Epithelial cell of esophagus (primary cell): Measurements from ENCODE around the gene MCCC2.
"Not testable (repeated sequence)": the region's sequence is repeated elsewhere in the genome, so short reads cannot be mapped to it uniquely, and the experiment has no call there.

Experiments used
- DNase-seq: peaks from one replicate; pipeline ENCODE4 v3.0.0; 2010; ENCODE audit warnings: low read depth
- H3K4me3 ChIP-seq: 2 replicates; pipeline ENCODE4 v1.5.1; 2011; ENCODE audit warnings: mild to moderate bottlenecking, low read length, control low read depth
- CTCF ChIP-seq: IDR thresholded peaks from 2 replicates; pipeline ENCODE4 v1.5.1; 2011; ENCODE audit warnings: low read depth, mild to moderate bottlenecking, low read length, control low read depth, inconsistent platforms; ENCODE audit not compliant: insufficient read depth; ENCODE audit errors: missing control alignments

The MCCC2 gene

DNA sequence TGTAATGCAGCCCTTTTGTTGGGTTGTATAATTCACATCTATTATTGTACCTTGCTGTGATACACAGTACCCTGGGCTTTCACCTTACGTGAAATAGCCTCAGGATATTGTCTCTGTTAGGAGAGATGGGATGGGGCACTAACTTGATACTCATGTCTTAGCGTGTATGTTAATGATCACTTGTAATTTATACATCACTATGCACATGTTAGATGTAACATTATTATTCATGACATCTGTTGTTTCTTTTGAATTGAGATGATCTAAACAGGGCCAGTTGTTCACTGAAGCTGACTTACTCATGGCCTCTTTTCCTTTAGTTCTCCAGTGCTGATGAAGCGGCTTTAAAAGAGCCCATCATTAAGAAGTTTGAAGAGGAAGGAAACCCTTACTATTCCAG, 65.2 kb downstream of the MCCC2 start:
- no peak for TF ChIP-seq CTCF
- no peak for DNase-seq
- H3K4me3 ChIP-seq: no peak overlapping the region

DNA sequence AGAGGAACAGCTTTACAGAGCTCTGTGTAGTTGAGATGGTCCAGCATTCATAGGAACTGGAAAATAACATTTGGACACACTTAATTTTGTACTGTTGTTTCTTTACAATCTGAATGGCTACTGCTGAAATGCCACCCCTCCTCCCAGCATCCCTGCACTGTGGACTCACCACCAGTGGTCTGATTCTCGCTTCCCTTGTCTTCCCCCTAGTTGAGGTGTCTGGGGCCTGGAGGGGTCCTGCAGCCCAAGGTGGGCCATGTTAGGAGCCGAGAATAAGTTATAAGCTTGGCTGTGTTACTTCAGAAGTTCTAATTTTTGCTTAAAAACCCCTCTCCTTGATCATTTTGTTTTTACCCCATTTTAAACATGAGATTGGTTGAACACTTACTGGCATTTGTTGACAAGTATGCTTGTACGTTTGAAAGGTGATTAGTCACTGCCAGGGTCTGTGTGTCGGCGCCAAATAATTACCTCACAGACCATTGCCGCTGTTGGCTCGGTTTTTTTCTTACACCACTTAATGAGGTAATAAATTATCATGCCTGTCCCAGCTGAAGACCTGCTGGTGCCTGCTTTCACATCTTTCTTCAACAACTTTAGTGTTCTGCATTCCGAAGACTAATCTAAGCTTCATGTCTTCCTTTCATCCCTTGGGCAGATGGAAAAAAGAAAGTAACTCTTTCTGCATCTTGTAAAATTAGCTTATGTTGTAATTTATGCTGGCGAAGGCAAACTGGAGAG, 65.8 kb downstream of the MCCC2 start:
- DNase-seq: peak; percentile 40
- H3K4me3 ChIP-seq: no peak overlapping the region
- TF ChIP-seq CTCF: no peak

DNA sequence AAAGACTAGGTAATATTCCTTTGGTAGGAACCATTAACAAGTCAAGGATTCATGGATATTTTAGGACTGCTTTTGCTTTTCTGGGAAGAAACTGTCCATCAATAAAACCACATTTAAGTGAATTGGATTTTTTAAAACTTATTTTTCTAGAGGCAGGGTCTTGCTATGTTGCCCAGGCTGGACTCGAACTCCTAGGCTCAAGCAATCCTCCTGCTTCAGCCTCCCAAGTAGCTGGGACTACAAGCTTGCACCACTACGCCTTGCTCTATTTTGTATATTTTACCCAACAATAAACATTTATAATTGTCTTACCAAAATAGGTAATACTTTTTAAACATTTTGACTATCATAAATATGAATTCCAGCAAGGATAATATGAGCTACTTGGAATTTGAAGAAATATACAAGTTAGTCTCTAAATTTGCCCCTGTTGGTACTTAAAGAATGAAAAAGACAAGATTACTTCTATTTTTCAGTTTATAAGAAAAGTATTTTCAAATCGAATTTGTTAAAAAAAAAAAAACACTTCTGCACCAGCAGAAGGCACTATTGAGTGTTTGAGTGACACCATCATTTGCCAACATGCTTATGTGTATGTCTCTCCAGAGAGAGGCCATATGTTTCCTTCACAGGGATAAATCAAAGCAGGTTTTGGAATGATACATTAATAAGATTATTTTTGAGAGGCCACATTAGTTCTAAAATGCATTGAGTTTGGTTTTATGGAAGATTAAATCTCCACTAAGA, 71.9 kb downstream of the MCCC2 start:
- TF ChIP-seq CTCF: peak; percentile 18
- DNase-seq: peak; percentile 20
- no peak overlapping the region for H3K4me3 ChIP-seq

DNA sequence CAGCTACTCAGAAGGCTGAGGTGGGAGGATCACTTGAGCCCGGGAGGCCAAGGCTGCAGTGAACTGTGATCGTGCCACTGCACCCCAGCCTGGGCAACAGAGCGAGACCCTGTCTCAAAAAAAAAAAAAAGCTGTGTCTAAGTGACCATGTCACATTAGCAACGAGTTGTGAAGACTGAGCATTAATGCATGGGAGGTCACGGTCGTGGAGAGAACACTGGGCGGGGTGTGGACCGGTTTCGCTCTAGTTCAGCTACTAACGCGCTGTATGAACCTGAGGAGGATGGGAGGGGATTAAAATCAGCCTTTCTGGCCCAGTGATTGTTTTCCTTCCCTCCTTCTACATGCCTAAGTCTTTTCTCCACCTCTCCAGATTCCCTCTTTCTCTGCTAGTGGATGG, 75.2 kb downstream of the MCCC2 start:
- H3K4me3 ChIP-seq: no peak overlapping the region
- TF ChIP-seq CTCF: no peak
- DNase-seq: no peak

GRCh38 chr5:71663191-71663969, 76.2 kb downstream of the MCCC2 start:
- TF ChIP-seq CTCF: no peak
- DNase-seq: no peak
- no peak overlapping the region for H3K4me3 ChIP-seq

DNA sequence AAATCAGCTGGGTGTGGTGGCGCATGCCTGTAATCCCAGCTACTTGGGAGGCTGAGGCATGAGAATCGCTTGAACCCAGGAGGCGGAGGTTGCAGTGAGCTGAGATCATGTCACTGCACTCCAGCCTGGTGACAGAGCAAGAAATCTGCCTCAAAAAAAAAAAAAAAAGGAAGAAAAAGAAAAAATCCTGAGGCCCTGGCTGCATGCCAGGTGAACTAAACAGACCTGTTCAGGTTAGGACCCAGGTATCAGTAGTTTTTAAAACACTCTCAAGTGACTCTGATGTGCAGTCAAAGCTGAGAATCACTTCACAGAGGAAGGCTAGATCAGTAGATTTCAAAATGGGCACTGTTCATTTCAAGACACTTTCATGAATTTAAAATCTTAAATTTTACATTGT, 77.5 kb downstream of the MCCC2 start:
- not testable (repeated sequence) for H3K4me3 ChIP-seq, DNase-seq

- no peak for TF ChIP-seq CTCF
- no peak overlapping the region for H3K4me3 ChIP-seq
- DNase-seq: no peak
Observed at GRCh38 chr5:71666321-71666720, 79.2 kb downstream of the MCCC2 start.
